ENCODE results near the gene USP15. TPM values are rescaled to one million over a fixed set of nuclear protein-coding genes. Genes with fewer than 3 reads are reported as not detected.

Gene USP15
- total RNA-seq, 1 experiment from 2014 or later: 16.9 TPM

GRCh38 chr12:62248873-62249272, 11.3 kb upstream of the USP15 start:
- Histone ChIP-seq H3K27me3 (ENCODE audit: control insufficient read depth, insufficient read depth, low read length) (no peaks in the 10 kb centered on the region), H3K36me3 (replicated peaks; ENCODE audit: control insufficient read depth, insufficient read depth, low read length) (no peaks in the 10 kb centered on the region), H3K4me3 (ENCODE audit: insufficient read depth, low read depth, low read length) (no peak overlapping the region)
- no peak for DNase-seq

- Histone ChIP-seq H3K27me3 (ENCODE audit: control insufficient read depth, insufficient read depth, low read length) (no peaks in the 10 kb centered on the region), H3K36me3 (replicated peaks; ENCODE audit: control insufficient read depth, insufficient read depth, low read length) (no peaks in the 10 kb centered on the region), H3K4me3 (ENCODE audit: insufficient read depth, low read depth, low read length) (no peak overlapping the region)
- no peak for DNase-seq
Observed at GRCh38 chr12:62249419-62249818, 10.8 kb upstream of the USP15 start.

- Histone ChIP-seq H3K27me3 (ENCODE audit: control insufficient read depth, insufficient read depth, low read length) (no peaks in the 10 kb centered on the region), H3K4me3 (ENCODE audit: insufficient read depth, low read depth, low read length) (no peak overlapping the region), H3K36me3 (replicated peaks; ENCODE audit: control insufficient read depth, insufficient read depth, low read length) (no peaks in the 10 kb centered on the region)
- no peak for DNase-seq
Observed at GRCh38 chr12:62250671-62251608, 9.3 kb upstream of the USP15 start.

- H3K4me3 ChIP-seq (ENCODE audit: insufficient read depth, low read depth, low read length): no peak overlapping the region
- no peak for DNase-seq
- H3K27me3 ChIP-seq (ENCODE audit: control insufficient read depth, insufficient read depth, low read length): no peaks in the 10 kb centered on the region
- H3K36me3 ChIP-seq (replicated peaks; ENCODE audit: control insufficient read depth, insufficient read depth, low read length): no peaks in the 10 kb centered on the region
Observed at GRCh38 chr12:62251609-62251958, 8.6 kb upstream of the USP15 start.

- Histone ChIP-seq H3K27me3 (ENCODE audit: control insufficient read depth, insufficient read depth, low read length) (no peaks in the 10 kb centered on the region), H3K4me3 (ENCODE audit: insufficient read depth, low read depth, low read length) (no peak overlapping the region), H3K36me3 (replicated peaks; ENCODE audit: control insufficient read depth, insufficient read depth, low read length) (no peaks in the 10 kb centered on the region)
- DNase-seq: no peak
Observed at GRCh38 chr12:62252576-62252975, 7.6 kb upstream of the USP15 start.

- no peak overlapping the region for H3K4me3 ChIP-seq (ENCODE audit: insufficient read depth, low read depth, low read length)
- no peak for DNase-seq
- no peaks in the 10 kb centered on the region for H3K27me3 ChIP-seq (ENCODE audit: control insufficient read depth, insufficient read depth, low read length)
- H3K36me3 ChIP-seq (replicated peaks; ENCODE audit: control insufficient read depth, insufficient read depth, low read length): no peaks in the 10 kb centered on the region
Observed at GRCh38 chr12:62254967-62255366, 5.2 kb upstream of the USP15 start.

GRCh38 chr12:62256408-62257096, 3.7 kb upstream of the USP15 start:
- no peaks in the 10 kb centered on the region for H3K36me3 ChIP-seq (replicated peaks; ENCODE audit: control insufficient read depth, insufficient read depth, low read length)
- no peak for DNase-seq
- H3K27me3 ChIP-seq (ENCODE audit: control insufficient read depth, insufficient read depth, low read length): no peaks in the 10 kb centered on the region
- no peak overlapping the region for H3K4me3 ChIP-seq (ENCODE audit: insufficient read depth, low read depth, low read length)

- no peaks in the 10 kb centered on the region for H3K36me3 ChIP-seq (replicated peaks; ENCODE audit: control insufficient read depth, insufficient read depth, low read length)
- no peak overlapping the region for H3K4me3 ChIP-seq (ENCODE audit: insufficient read depth, low read depth, low read length)
- no peak for DNase-seq
- H3K27me3 ChIP-seq (ENCODE audit: control insufficient read depth, insufficient read depth, low read length): no peaks in the 10 kb centered on the region
Observed at GRCh38 chr12:62258231-62258630, 2.0 kb upstream of the USP15 start.

- peak overlapping the region; percentile 97 for H3K4me3 ChIP-seq (ENCODE audit: insufficient read depth, low read depth, low read length)
- no peak for DNase-seq
- H3K36me3 ChIP-seq (replicated peaks; ENCODE audit: control insufficient read depth, insufficient read depth, low read length): no peaks in the 10 kb centered on the region
- H3K27me3 ChIP-seq (ENCODE audit: control insufficient read depth, insufficient read depth, low read length): no peaks in the 10 kb centered on the region
Observed at GRCh38 chr12:62258941-62259630, 1.1 kb upstream of the USP15 start.

- no peaks in the 10 kb centered on the region for H3K27me3 ChIP-seq (ENCODE audit: control insufficient read depth, insufficient read depth, low read length)
- no peak for DNase-seq
Observed at GRCh38 chr12:62259631-62259992, 592 bp upstream of the USP15 start.

GRCh38 chr12:62260733-62261683, 804 bp downstream of the USP15 start:
- DNase-seq: peak; percentile 36
- Histone ChIP-seq H3K4me3 (ENCODE audit: insufficient read depth, low read depth, low read length) (peak overlapping the region; percentile 97), H3K36me3 (replicated peaks; ENCODE audit: control insufficient read depth, insufficient read depth, low read length) (no peaks in the 10 kb centered on the region), H3K27me3 (ENCODE audit: control insufficient read depth, insufficient read depth, low read length) (no peaks in the 10 kb centered on the region)

More at GRCh38 chr12:62259631-62259992, 592 bp upstream of the USP15 start:
- no peaks in the 10 kb centered on the region for H3K36me3 ChIP-seq (replicated peaks; ENCODE audit: control insufficient read depth, insufficient read depth, low read length)
- peak overlapping the region; percentile 97 for H3K4me3 ChIP-seq (ENCODE audit: insufficient read depth, low read depth, low read length)

- Histone ChIP-seq H3K4me3 (ENCODE audit: insufficient read depth, low read depth, low read length) (no peak overlapping the region), H3K27me3 (ENCODE audit: control insufficient read depth, insufficient read depth, low read length) (no peaks in the 10 kb centered on the region), H3K36me3 (replicated peaks; ENCODE audit: control insufficient read depth, insufficient read depth, low read length) (no peaks in the 10 kb centered on the region)
- DNase-seq: no peak
Observed at GRCh38 chr12:62261876-62262517, 1.8 kb downstream of the USP15 start.

GRCh38 chr12:62263232-62263631, 3.0 kb downstream of the USP15 start:
- no peaks in the 10 kb centered on the region for H3K36me3 ChIP-seq (replicated peaks; ENCODE audit: control insufficient read depth, insufficient read depth, low read length)
- no peak overlapping the region for H3K4me3 ChIP-seq (ENCODE audit: insufficient read depth, low read depth, low read length)
- no peak for DNase-seq

More at GRCh38 chr12:62263232-62263631, 3.0 kb downstream of the USP15 start:
- H3K27me3 ChIP-seq (ENCODE audit: control insufficient read depth, insufficient read depth, low read length): no peaks in the 10 kb centered on the region

Data from H7 (cell line).